HEK293 (cell line): ENCODE data around the gene ATP10A.

Experiments
- CTCF ChIP-seq: fragments of 450-650 bp; formaldehyde crosslinking; IDR thresholded peaks from 2 replicates; pipeline ENCODE4 v1.5.1; 2016; ENCODE audit warnings: missing biosample characterization, missing genetic modification characterization
- HOXD13 ChIP-seq: sonication (generic); formaldehyde crosslinking; IDR thresholded peaks from 2 replicates; pipeline ENCODE4 v1.8.0; 2022; ENCODE audit warnings: missing genetic modification reagents, borderline replicate concordance
- MZF1 ChIP-seq: fragments of 450-650 bp; formaldehyde crosslinking; IDR thresholded peaks from 2 replicates; pipeline ENCODE4 v1.5.1; 2017; ENCODE audit warnings: missing biosample characterization, missing genetic modification characterization, borderline replicate concordance
- PATZ1 ChIP-seq: fragments of 450-650 bp; formaldehyde crosslinking; IDR thresholded peaks from 2 replicates; pipeline ENCODE4 v1.5.1; 2016; ENCODE audit warnings: missing biosample characterization, missing genetic modification characterization
- ZNF707 ChIP-seq: fragments of 450-650 bp; formaldehyde crosslinking; IDR thresholded peaks from 2 replicates; pipeline ENCODE4 v1.5.1; 2016; ENCODE audit warnings: missing biosample characterization, missing genetic modification characterization

GRCh38 chr15:25812845-25813244 lies 50.3 kb downstream of the ATP10A start:
- TF ChIP-seq MZF1 (tag by site-specific recombination) (no peak), CTCF (tag by site-specific recombination) (no peak), HOXD13 (no peak), PATZ1 (no peak), ZNF707 (tag by site-specific recombination) (no peak)
